Liver (tissue), 3 donors: ENCODE results near the gene CTU2.

ENCODE experiments used
- CTCF ChIP-seq: fragments of 150-350 bp; IDR thresholded peaks from 2 replicates; pipeline ENCODE4 v1.5.1; 2017; ENCODE audit warnings: improper control_type of control experiment, low read depth, low read length; ENCODE audit not compliant: missing input control
- TAF1 ChIP-seq: conservative IDR thresholded peaks from 2 replicates; pipeline ENCODE4 v1.6.1; 2016; ENCODE audit warnings: antibody characterized with exemption, mild to moderate bottlenecking
- donor health status: healthy.
- donor health status: healthy.

DNA sequence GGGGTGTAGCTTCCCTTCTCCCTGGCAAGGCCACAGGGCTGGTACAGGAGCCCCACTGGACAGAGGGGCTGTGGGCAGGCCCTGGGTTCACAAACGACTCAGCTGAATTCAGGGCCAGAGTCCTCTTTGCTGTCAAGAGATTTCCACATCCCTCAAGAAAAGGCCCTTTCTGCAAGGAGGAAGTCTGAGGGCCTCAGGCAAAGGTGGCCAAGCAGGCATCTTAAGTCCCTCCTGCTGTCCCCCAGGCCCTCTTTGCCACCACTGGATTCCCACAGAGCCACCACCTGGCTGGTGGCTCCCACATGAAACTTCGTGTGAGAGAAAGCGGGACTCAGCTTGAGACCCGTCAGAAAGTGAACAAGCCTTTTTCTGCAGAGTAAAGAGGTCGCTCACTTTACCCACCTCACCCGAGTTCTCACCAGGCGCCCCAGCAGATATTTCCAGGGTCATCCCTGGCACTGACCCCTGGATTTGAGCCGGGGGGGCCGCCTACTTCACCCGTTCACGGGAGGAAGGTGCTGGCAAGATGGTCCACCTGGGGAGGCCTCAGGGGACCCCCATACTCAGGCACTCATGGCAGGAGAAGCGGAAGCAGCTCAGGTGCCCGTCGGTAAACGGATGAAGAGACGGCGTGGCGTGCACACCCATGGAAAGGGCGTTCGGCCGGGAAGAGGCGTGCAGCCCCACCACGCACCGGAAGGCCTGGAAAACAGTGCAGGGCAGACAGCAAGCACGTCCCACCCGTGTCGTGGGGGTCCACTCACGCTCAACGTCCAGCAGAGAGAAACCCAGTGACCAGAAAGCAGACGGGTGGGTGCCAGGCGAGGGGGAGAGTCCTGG, 3.7 kb upstream of the CTU2 start:
- no peak for TF ChIP-seq CTCF
- TF ChIP-seq TAF1: no peak
